Ectodermal cell (in vitro differentiated cells): ENCODE data around the gene DST.

Experiments
- H3K27ac ChIP-seq: 2 replicates; pipeline ENCODE4 v1.7.0; 2013; ENCODE audit warnings: mild to moderate bottlenecking, low read depth, low read length; ENCODE audit not compliant: insufficient read depth, poor library complexity, severe bottlenecking
- H3K27me3 ChIP-seq: 2 replicates; pipeline ENCODE4 v1.7.0; 2013; ENCODE audit warnings: mild to moderate bottlenecking, low read length; ENCODE audit not compliant: insufficient read depth, control insufficient read depth, poor library complexity, severe bottlenecking
- H3K36me3 ChIP-seq: one replicate; pipeline ENCODE4 v1.7.0; 2013; ENCODE audit warnings: low read length; ENCODE audit not compliant: control insufficient read depth, insufficient read depth
- H3K4me1 ChIP-seq: one replicate; pipeline ENCODE4 v1.7.0; 2013; ENCODE audit warnings: low read length; ENCODE audit not compliant: control insufficient read depth, insufficient read depth
- H3K4me3 ChIP-seq: 2 replicates; pipeline ENCODE4 v1.7.0; 2013; ENCODE audit warnings: low read depth, low read length, control low read depth; ENCODE audit not compliant: insufficient read depth
- H3K9me3 ChIP-seq: 2 replicates; pipeline ENCODE4 v1.7.0; 2013; ENCODE audit warnings: mild to moderate bottlenecking, low read length, moderate library complexity; ENCODE audit not compliant: control insufficient read depth
- WGBS, 2 experiments: methylation state at CpG; one replicate each; pipeline ENCODE4 v1.1.7; 2013; ENCODE audit warnings: missing lambda C conversion rate in 2 of 2; 5-methylcytosine and 5-hydroxymethylcytosine counted together

DST gene

GRCh38 chr6:56652231-56652630 is 9.5 kb upstream of the DST start:
- 87 to 100% methylated on average over 1 of the region's 1 CpG for WGBS, 2 experiments
- Histone ChIP-seq H3K27ac (no peak overlapping the region), H3K9me3 (no peaks in the 10 kb centered on the region)

GRCh38 chr6:56650191-56650590 is 7.5 kb upstream of the DST start:
- H3K4me1 ChIP-seq = no peaks in the 10 kb centered on the region
- WGBS, 2 experiments = 100% methylated on average over 1 of the region's 1 CpG; no CpG with 5 or more reads in 1 of the 2 experiments
- H3K27ac ChIP-seq = no peak overlapping the region
- H3K36me3 ChIP-seq = peaks cover 12% of the 10 kb centered on the region
- no peaks in the 10 kb centered on the region for H3K27me3 ChIP-seq
- no peak overlapping the region for H3K4me3 ChIP-seq
- no peaks in the 10 kb centered on the region for H3K9me3 ChIP-seq

More at GRCh38 chr6:56652231-56652630, 9.5 kb upstream of the DST start:
- H3K36me3 ChIP-seq = peaks cover 10% of the 10 kb centered on the region
- no peak overlapping the region for H3K4me3 ChIP-seq
- no peaks in the 10 kb centered on the region for H3K27me3 ChIP-seq
- H3K4me1 ChIP-seq = no peaks in the 10 kb centered on the region

- Histone ChIP-seq H3K36me3 (peaks cover 12% of the 10 kb centered on the region), H3K27me3 (no peaks in the 10 kb centered on the region), H3K4me1 (no peaks in the 10 kb centered on the region), H3K27ac (no peak overlapping the region), H3K4me3 (no peak overlapping the region), H3K9me3 (no peaks in the 10 kb centered on the region)
- WGBS, 2 experiments = 91 to 92% methylated on average over 3 of the region's 3 CpGs
Observed at GRCh38 chr6:56649782-56650181, 7.1 kb upstream of the DST start.

- H3K9me3 ChIP-seq = no peaks in the 10 kb centered on the region
- H3K36me3 ChIP-seq = peaks cover 17% of the 10 kb centered on the region
- H3K4me3 ChIP-seq = no peak overlapping the region
- 93 to 98% methylated on average over 1 of the region's 1 CpG for WGBS, 2 experiments
- H3K27ac ChIP-seq = no peak overlapping the region
- H3K27me3 ChIP-seq = no peaks in the 10 kb centered on the region
- no peaks in the 10 kb centered on the region for H3K4me1 ChIP-seq
Observed at GRCh38 chr6:56649053-56649769, 6.5 kb upstream of the DST start.

- no peaks in the 10 kb centered on the region for H3K4me1 ChIP-seq
- H3K27me3 ChIP-seq = no peaks in the 10 kb centered on the region
- peaks cover 17% of the 10 kb centered on the region for H3K36me3 ChIP-seq
- no peak overlapping the region for H3K27ac ChIP-seq
- H3K4me3 ChIP-seq = no peak overlapping the region
- no peaks in the 10 kb centered on the region for H3K9me3 ChIP-seq
- whole genome bisulfite sequencing, 2 experiments = 95 to 96% methylated on average over 11 to 12 of the region's 12 CpGs
Observed at GRCh38 chr6:56647172-56647762, 4.6 kb upstream of the DST start.

GRCh38 chr6:56644366-56644765 is 1.7 kb upstream of the DST start:
- Histone ChIP-seq H3K9me3 (no peaks in the 10 kb centered on the region), H3K27ac (no peak overlapping the region), H3K4me3 (no peak overlapping the region), H3K36me3 (peaks cover 20% of the 10 kb centered on the region), H3K4me1 (no peaks in the 10 kb centered on the region), H3K27me3 (no peaks in the 10 kb centered on the region)
- WGBS, 2 experiments = 97 to 99% methylated on average over 5 of the region's 5 CpGs

- Histone ChIP-seq H3K27me3 (no peaks in the 10 kb centered on the region), H3K9me3 (no peaks in the 10 kb centered on the region), H3K27ac (no peak overlapping the region), H3K4me3 (no peak overlapping the region), H3K4me1 (no peaks in the 10 kb centered on the region), H3K36me3 (peaks cover 14% of the 10 kb centered on the region)
- 93 to 96% methylated on average over 3 of the region's 4 CpGs for WGBS, 2 experiments
Observed at GRCh38 chr6:56643379-56644089, 845 bp upstream of the DST start.

GRCh38 chr6:56640374-56640773 is 2.3 kb downstream of the DST start:
- H3K9me3 ChIP-seq = no peaks in the 10 kb centered on the region
- H3K4me3 ChIP-seq = no peak overlapping the region
- no peaks in the 10 kb centered on the region for H3K27me3 ChIP-seq
- 93 to 99% methylated on average over 4 of the region's 4 CpGs for WGBS, 2 experiments
- H3K4me1 ChIP-seq = no peaks in the 10 kb centered on the region
- peaks cover 11% of the 10 kb centered on the region for H3K36me3 ChIP-seq
- H3K27ac ChIP-seq = no peak overlapping the region

- peaks cover 16% of the 10 kb centered on the region for H3K36me3 ChIP-seq
Observed at GRCh38 chr6:56638760-56639159, 3.9 kb downstream of the DST start.

GRCh38 chr6:56637640-56638039 is 5.0 kb downstream of the DST start:
- H3K4me3 ChIP-seq = no peak overlapping the region
- no peaks in the 10 kb centered on the region for H3K27me3 ChIP-seq
- H3K36me3 ChIP-seq = peaks cover 21% of the 10 kb centered on the region
- WGBS, 2 experiments = 0 to 27% methylated on average over 1 to 2 of the region's 2 CpGs
- H3K4me1 ChIP-seq = no peaks in the 10 kb centered on the region
- no peak overlapping the region for H3K27ac ChIP-seq
- H3K9me3 ChIP-seq = no peaks in the 10 kb centered on the region

More at GRCh38 chr6:56638760-56639159, 3.9 kb downstream of the DST start:
- no peak overlapping the region for H3K27ac ChIP-seq
- no peak overlapping the region for H3K4me3 ChIP-seq
- no peaks in the 10 kb centered on the region for H3K4me1 ChIP-seq
- H3K27me3 ChIP-seq = no peaks in the 10 kb centered on the region
- H3K9me3 ChIP-seq = no peaks in the 10 kb centered on the region
